ENCODE measurements around the gene KRT34.

DNA sequence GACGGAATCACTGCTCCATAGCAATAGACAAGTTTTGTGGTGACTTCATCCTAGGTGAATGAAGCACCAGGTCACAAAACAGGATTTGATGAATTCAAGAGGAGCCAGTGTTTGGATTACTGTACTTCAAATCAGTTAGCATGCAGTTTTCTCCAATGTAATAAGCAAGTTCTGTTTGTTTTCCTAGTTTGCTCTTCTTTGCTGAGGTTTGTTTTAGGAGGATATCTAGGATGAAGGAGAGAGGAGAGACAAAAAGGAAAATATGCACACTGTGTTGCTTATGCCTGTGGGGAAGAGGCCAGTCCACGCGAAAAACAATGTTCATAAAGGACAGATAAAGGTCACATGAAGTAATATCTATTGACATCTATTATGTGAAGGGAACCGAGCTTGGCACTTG, 33.3 kb upstream of the KRT34 start:
- TF ChIP-seq EZH2 (IDR thresholded peaks at IDR 0.05; ENCODE audit: insufficient read depth, poor library complexity, severe bottlenecking) = no peak
- TF ChIP-seq EZH2phosphoT487 (IDR thresholded peaks at IDR 0.05; ENCODE audit: insufficient read depth, low read depth) = no peak

Data from GM23248 (cell line).